IMR-90 (cell line): ENCODE data around the gene RMDN3.
A peak's percentile ranks its signal among the peaks of the same experiment; 100 is the strongest.

Source experiments
- CTCF ChIP-seq: conservative IDR thresholded peaks from 2 replicates; pipeline ENCODE4 v1.5.1; 2012; ENCODE audit warnings: mild to moderate bottlenecking, low read depth, low read length, improper control_type of control experiment
- FOS ChIP-seq: fragments of 150-350 bp; IDR thresholded peaks from 2 replicates; pipeline ENCODE4 v1.6.1; 2016; ENCODE audit warnings: low read depth, low read length
- MAZ ChIP-seq: IDR thresholded peaks from 2 replicates; pipeline ENCODE4 v1.6.1; 2012; ENCODE audit warnings: low read depth, mild to moderate bottlenecking, low read length, improper control_type of control experiment, moderate library complexity, borderline replicate concordance
- POLR2A ChIP-seq: IDR thresholded peaks from 2 replicates; pipeline ENCODE4 v1.6.1; 2012; ENCODE audit warnings: mild to moderate bottlenecking, low read depth, low read length

DNA sequence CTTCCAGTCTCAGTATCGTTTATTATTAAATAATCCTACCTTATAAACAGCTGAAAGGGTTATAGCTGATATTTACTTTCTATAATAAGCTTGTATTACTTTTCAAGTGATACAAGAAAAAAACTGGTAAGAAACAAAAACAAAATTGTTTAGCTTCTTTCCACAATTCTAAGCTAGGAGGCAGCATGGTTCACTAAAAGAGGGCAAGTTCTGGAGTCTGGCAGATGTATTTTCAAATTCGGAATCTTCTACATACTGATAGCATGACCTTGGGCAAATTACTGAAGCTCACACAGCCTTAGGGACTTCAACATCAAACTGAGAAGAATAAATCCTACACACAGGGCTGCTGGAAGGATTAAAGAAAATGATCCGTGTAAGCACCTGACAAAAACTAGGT lies 30.1 kb upstream of the RMDN3 start:
- no peak for TF ChIP-seq MAZ
- no peak for TF ChIP-seq FOS
- TF ChIP-seq POLR2A: no peak
- peak; percentile 31 for TF ChIP-seq CTCF
